CD4-positive, alpha-beta T cell treated with Interleukin-15 for 1 hour (primary cell): ENCODE measurements around the gene FKTN.
A peak's percentile ranks its signal among the peaks of the same experiment; 100 is the strongest.
"Not testable (repeated sequence)": the region's sequence is repeated elsewhere in the genome, so short reads cannot be mapped to it uniquely, and the experiment has no call there.

ENCODE experiments used
- DNase-seq: peaks from one replicate; pipeline ENCODE4 v3.0.0-alpha.2; 2020

Gene FKTN

GRCh38 chr9:105557804-105558610 lies at the start of gene FKTN:
TSS of gene FKTN (plus strand) at chr9:105558131. CDS start at chr9:105575033, 16,902 bp downstream.
- DNase-seq = peak; percentile 84

- no peak for DNase-seq
Measured at GRCh38 chr9:105508530-105508929, 49.4 kb upstream of the FKTN start.

DNA sequence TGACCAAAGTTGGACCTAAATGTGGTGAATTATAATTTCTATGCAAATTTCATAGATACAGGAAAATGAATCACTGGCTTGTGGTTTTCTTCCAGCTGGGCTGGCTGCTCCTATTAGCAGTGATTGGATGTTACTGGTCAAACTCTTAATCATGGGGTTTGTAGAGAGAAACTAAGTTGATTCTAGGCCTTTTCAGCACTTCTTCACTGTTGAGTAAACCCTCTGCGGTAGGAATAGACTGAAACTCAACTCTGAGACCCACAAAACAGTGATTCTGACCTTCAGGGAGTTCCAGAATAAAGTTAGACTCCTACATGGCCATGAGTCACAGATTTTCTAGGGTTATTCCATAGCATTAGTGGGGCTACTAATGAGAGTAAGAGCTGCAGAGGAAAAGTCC lies 47.9 kb upstream of the FKTN start:
- no peak for DNase-seq

DNA sequence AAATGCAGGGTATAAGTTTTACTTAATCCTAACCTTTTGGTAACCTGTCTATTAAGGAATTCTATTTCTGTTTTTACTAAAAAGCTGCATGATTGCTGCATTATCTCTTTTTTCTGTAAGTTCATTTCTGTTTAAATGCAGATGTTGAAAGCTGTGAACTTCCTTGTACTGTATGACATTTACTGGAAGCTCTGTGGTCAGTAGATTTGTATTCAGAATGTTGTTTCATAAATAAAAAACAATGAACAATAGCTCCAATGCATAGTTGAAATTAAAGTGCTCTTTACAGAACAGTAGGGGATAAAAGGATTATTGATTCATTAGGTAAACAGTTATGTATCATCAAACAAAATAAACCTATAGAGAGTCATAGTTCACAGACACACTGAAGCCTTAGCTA lies 46.5 kb upstream of the FKTN start:
- DNase-seq = no peak

GRCh38 chr9:105515811-105516413 lies 42.0 kb upstream of the FKTN start:
- no peak for DNase-seq

GRCh38 chr9:105519710-105520369 lies 38.1 kb upstream of the FKTN start:
- peak; percentile 32 for DNase-seq

- not testable (repeated sequence) for DNase-seq
Measured at GRCh38 chr9:105520992-105521391, 36.9 kb upstream of the FKTN start.

- DNase-seq = not testable (repeated sequence)
Measured at GRCh38 chr9:105522618-105523385, 35.1 kb upstream of the FKTN start.

- DNase-seq = no peak
Measured at GRCh38 chr9:105531530-105531929, 26.4 kb upstream of the FKTN start.

DNA sequence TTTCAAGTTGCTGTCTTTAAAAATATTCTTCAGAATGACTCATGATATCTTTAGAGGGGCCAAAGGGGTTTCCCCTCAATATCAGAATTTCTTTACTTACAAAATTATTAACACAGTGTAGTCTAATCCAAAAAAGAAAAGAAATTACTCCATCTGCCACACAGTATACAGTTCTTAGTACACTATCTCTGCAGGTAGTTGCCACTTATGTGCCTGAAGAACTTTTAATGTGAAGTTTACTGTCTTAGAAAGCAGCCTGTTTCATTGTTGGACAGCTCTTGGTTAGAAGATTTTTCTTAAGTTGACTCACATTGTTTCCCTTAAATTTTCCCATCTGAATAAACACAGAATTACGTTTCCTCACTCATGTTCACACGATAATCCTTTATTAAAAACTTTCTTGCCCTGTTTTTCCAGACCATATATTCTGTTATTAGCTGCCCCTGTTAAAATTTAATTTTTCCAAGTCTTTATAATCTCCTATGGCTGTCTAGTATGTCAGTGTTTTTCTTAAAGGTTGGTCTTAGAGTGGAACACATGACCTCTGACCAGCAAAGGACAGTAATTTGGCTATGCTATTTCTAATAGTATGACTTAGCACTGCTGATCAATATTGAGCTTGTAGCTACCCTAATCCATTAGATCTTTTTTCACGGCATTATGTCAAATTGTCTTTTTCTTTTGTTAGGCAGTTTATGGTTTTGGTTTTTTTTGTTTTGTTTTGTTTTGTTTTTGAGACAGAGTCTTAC lies 21.8 kb upstream of the FKTN start:
- DNase-seq = no peak

DNA sequence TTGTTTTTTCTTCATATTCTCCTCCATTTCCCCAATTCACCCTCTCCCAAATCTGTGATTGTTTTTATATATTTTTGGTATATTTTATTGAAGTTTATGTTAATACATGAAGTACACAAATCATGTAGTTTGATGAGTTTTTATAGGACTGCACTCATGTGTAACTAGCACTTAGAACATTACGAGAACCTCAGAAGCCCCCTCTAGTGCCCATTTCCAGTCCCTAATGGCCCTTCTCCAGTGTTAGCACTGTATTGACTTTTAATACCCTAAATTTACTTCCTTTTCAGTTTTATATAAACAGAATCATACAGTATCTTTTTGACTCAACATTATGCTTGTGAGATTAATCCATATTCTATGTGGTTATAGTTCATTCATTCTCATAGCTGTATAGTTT lies 18.5 kb upstream of the FKTN start:
- DNase-seq = no peak

GRCh38 chr9:105541838-105542237 lies 16.1 kb upstream of the FKTN start:
- no peak for DNase-seq

DNA sequence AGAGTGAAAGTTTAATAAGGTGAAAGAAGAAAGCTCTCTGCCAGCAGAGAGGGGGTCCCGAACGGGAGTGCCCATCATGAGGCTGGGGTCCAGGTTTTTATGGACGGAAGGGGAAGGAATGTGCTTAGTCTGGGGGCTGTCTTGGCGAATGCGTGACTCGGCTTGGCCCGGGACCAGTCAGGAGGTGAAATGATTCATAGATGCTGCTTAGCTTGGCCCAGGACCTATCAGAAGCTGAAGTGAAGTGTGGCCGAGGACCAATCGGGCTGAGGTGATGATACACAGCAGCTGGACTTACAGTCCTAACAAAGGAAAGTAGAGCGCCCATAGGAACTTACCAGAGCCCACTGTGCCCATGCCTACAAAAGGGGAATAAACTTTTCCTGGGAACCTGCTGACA lies 3.9 kb upstream of the FKTN start:
- no peak for DNase-seq

DNA sequence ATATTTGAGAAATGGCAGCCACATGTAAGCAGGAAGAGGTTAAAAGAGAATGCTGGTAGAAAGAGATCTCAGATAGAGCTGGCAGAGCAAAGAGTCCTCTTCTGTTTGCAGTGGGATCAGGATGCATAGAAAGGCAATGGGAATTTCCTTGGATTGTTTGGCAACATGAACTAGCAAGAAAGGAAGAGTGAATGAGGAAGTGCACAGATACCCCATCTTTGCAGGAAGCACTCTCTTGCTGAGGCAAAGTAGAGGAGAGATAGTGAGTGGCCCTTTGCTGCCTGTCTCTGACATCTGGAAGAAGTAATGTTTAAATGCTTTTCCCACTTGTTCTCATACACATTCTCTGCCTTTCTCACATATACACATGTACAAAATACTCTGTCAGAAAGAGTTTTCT lies 14.5 kb downstream of the FKTN start:
- no peak for DNase-seq

- not testable (repeated sequence) for DNase-seq
Measured at GRCh38 chr9:105579952-105580351, 22.0 kb downstream of the FKTN start.

GRCh38 chr9:105581550-105581949 lies 23.6 kb downstream of the FKTN start:
- not testable (repeated sequence) for DNase-seq

DNA sequence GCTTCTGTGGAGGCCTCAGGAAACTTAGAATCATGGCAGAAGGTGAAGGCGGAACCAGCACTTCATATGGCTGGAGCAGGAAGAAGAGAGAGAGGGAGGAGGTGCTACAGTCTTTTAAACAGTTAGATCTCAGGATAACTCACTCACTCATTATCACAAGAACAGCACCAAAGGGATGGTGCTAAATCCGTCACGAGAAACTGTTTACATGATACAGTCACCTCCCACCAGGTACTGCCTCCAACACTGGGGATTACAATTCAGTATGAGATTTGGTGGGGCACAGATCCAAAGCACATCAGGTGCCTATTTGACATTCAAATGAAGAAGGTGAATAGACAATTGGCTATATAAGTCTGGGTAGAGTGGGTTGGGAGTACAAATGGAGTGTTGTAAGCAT lies 35.2 kb downstream of the FKTN start:
- DNase-seq = no peak

- DNase-seq = no peak
Measured at GRCh38 chr9:105608721-105609598, 51.0 kb downstream of the FKTN start.

- DNase-seq = no peak
Measured at GRCh38 chr9:105621001-105621400, 63.1 kb downstream of the FKTN start.

- DNase-seq = no peak
Measured at GRCh38 chr9:105625088-105625487, 67.2 kb downstream of the FKTN start.

DNA sequence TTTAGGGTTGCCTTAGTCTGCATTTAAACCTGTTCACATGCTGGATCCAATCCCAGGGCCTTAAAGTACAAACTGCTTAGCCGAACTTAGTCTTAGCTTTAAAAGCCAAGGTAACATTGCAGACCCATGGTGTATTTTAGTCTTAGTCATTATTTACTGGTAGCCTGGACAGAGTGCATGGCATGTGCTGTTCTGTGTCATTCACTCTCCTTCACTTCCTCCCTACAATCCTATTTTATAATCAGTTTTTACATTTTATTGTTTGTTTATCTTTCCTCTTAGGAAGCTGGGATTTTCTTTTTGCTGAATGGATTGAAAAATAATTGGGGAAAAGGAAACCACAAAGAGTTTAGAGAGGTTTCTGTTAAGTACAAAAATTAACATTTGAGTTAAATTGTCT lies 74.9 kb downstream of the FKTN start:
- DNase-seq = no peak
